A549 (cell line): ENCODE data around the gene IGFBP4. TPM values are rescaled to one million over a fixed set of nuclear protein-coding genes. Genes with fewer than 3 reads are reported as not detected.

Source experiments
- BHLHE40 ChIP-seq: IDR thresholded peaks from 2 replicates; pipeline ENCODE4 v1.6.1; 2012; ENCODE audit warnings: low read depth, low read length, inconsistent platforms
- CEBPB ChIP-seq, 2 experiments: fragments of >200 bp in 1 of 2; sonication (Bioruptor Twin) in 1 of 2; formaldehyde crosslinking in 1 of 2; IDR thresholded peaks; 2 replicates each; pipeline ENCODE4 v1.6.1; 2012 to 2016
- CHD2 ChIP-seq: fragments of 150-350 bp; IDR thresholded peaks from 2 replicates; pipeline ENCODE4 v1.6.1; 2014; ENCODE audit warnings: low read length; ENCODE audit not compliant: partially characterized antibody
- EHF ChIP-seq: fragments of 250-450 bp; sonication (Bioruptor Pico); IDR thresholded peaks from 2 replicates; pipeline ENCODE4 v1.5.0; 2020; ENCODE audit warnings: mild to moderate bottlenecking
- FOSB ChIP-seq: fragments of 250-450 bp; sonication (Bioruptor Pico); IDR thresholded peaks from 2 replicates; pipeline ENCODE4 v1.5.0; 2020; ENCODE audit warnings: mild to moderate bottlenecking, moderate library complexity
- FOXS1 ChIP-seq: fragments of 250-450 bp; sonication (Bioruptor Pico); IDR thresholded peaks from 2 replicates; pipeline ENCODE4 v1.5.0; 2020; ENCODE audit warnings: mild to moderate bottlenecking, moderate library complexity
- GATA3 ChIP-seq: IDR thresholded peaks from 2 replicates; pipeline ENCODE4 v1.6.1; 2012; ENCODE audit warnings: borderline replicate concordance
- HDAC2 ChIP-seq: fragments of 200-600 bp; sonication (generic); IDR thresholded peaks from 2 replicates; pipeline ENCODE4 v1.6.1; 2016
- HMGXB4 ChIP-seq: fragments of 250-450 bp; sonication (Bioruptor Pico); IDR thresholded peaks from 2 replicates; pipeline ENCODE4 v1.5.0; 2021; ENCODE audit warnings: mild to moderate bottlenecking, moderate library complexity, borderline replicate concordance
- HOXB5 ChIP-seq: fragments of 250-450 bp; sonication (Bioruptor Pico); IDR thresholded peaks from 2 replicates; pipeline ENCODE4 v1.5.0; 2020; ENCODE audit warnings: mild to moderate bottlenecking, moderate library complexity
- KDM5A ChIP-seq: fragments of 200-600 bp; sonication (generic); IDR thresholded peaks from 2 replicates; pipeline ENCODE4 v1.6.1; 2016; ENCODE audit warnings: antibody characterized with exemption, mild to moderate bottlenecking
- MAFK ChIP-seq: fragments of 450-650 bp; IDR thresholded peaks from 2 replicates; pipeline ENCODE4 v1.6.1; 2014; ENCODE audit not compliant: partially characterized antibody
- MAZ ChIP-seq: fragments of 150-350 bp; IDR thresholded peaks from 2 replicates; pipeline ENCODE4 v1.6.1; 2014; ENCODE audit warnings: antibody characterized with exemption, low read depth, low read length, borderline replicate concordance
- NFE2L2 ChIP-seq: fragments of 150-350 bp; conservative IDR thresholded peaks from 2 replicates; pipeline ENCODE4 v1.6.1; 2014; ENCODE audit warnings: low read length
- NPAS2 ChIP-seq: fragments of 250-450 bp; sonication (Bioruptor Pico); IDR thresholded peaks from 2 replicates; pipeline ENCODE4 v1.8.0; 2022; ENCODE audit warnings: mild to moderate bottlenecking, moderate library complexity, borderline replicate concordance
- NR3C1 ChIP-seq: fragments of >200 bp; sonication (Bioruptor Twin); formaldehyde crosslinking; IDR thresholded peaks from 3 replicates; pipeline ENCODE4 v1.6.1; 2017
- POLR2A ChIP-seq: IDR thresholded peaks from 2 replicates; pipeline ENCODE4 v1.6.1; 2012; ENCODE audit warnings: mild to moderate bottlenecking, low read length
- POLR2AphosphoS2 ChIP-seq: conservative IDR thresholded peaks from 2 replicates; pipeline ENCODE4 v1.6.1; 2012; ENCODE audit warnings: low read length, improper control_type of control experiment, inconsistent platforms
- RARB ChIP-seq: fragments of 250-450 bp; sonication (Bioruptor Pico); IDR thresholded peaks from 2 replicates; pipeline ENCODE4 v1.8.0; 2021; ENCODE audit warnings: mild to moderate bottlenecking, moderate library complexity
- RCOR1 ChIP-seq: fragments of 150-350 bp; IDR thresholded peaks from 2 replicates; pipeline ENCODE4 v1.6.1; 2014; ENCODE audit warnings: antibody characterized with exemption, low read length, low read depth
- REST ChIP-seq: fragments of 200-600 bp; sonication (generic); IDR thresholded peaks from 2 replicates; pipeline ENCODE4 v1.6.1; 2016; ENCODE audit warnings: antibody characterized with exemption, mild to moderate bottlenecking, moderate library complexity
- RNF2 ChIP-seq: fragments of 200-600 bp; sonication (generic); IDR thresholded peaks from 2 replicates; pipeline ENCODE4 v1.6.1; 2016; ENCODE audit warnings: low read depth, mild to moderate bottlenecking, antibody characterized with exemption, moderate library complexity, borderline replicate concordance
- SMC3 ChIP-seq: fragments of >200 bp; sonication (Bioruptor Twin); formaldehyde crosslinking; IDR thresholded peaks from 3 replicates; pipeline ENCODE4 v1.6.1; 2018; ENCODE audit warnings: inconsistent platforms
- TFCP2L1 ChIP-seq: fragments of 250-450 bp; sonication (Bioruptor Pico); IDR thresholded peaks from 2 replicates; pipeline ENCODE4 v1.5.0; 2021; ENCODE audit warnings: mild to moderate bottlenecking
- ZC3H11A ChIP-seq: fragments of 450-650 bp; IDR thresholded peaks from 2 replicates; pipeline ENCODE4 v1.6.1; 2014; ENCODE audit warnings: antibody characterized with exemption, mild to moderate bottlenecking
- polyA plus RNA-seq, 4 experiments: library from polyadenylated mRNA; depleted of rRNA in 3 of 4; stranded (reverse); fragments of >200 nt; fragmentation: RNase III in 1 of 4; extraction: RNeasy Plus Mini Kit Qiagen cat#74134 plus additional on column Dnase treatment in 1 of 4; gene quantifications; 2 replicates in 3 of 4; 3 replicates in 1 of 4; pipeline ENCODE4 v1.2.3, GENCODE V29; 2011 to 2017
- TF ChIP-seq, protein P1 (sequence below): IDR thresholded peaks from 2 replicates; pipeline ENCODE4 v1.6.1; 2012

IGFBP4 gene
- polyA plus RNA-seq, 2 of the 4 experiments (the other 2 are of a cell fraction), result 1,080 to 1,829 TPM

- no peak for TF ChIP-seq RNF2
- no peak for TF ChIP-seq BHLHE40
- TF ChIP-seq KDM5A, result no peak
- no peak for TF ChIP-seq GATA3
- TF ChIP-seq EHF (CRISPR knock-in tag), result peak; percentile 91
- no peak for TF ChIP-seq MAZ
- TF ChIP-seq ZC3H11A, result no peak
- peak; percentile 9; the same call in 1 of the 2 replicates for TF ChIP-seq REST
- TF ChIP-seq, protein P1, sequence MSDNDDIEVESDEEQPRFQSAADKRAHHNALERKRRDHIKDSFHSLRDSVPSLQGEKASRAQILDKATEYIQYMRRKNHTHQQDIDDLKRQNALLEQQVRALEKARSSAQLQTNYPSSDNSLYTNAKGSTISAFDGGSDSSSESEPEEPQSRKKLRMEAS, result peak; percentile 98
- no peak for TF ChIP-seq NR3C1
- TF ChIP-seq HMGXB4 (CRISPR knock-in tag), result no peak; the same call in 1 of the 2 replicates
- TF ChIP-seq RCOR1, result no peak
- no peak; the same call in 1 of the 2 replicates for TF ChIP-seq POLR2AphosphoS2
- TF ChIP-seq MAFK, result no peak
- TF ChIP-seq FOXS1 (CRISPR knock-in tag), result no peak; the same call in none of the 2 replicates
- TF ChIP-seq POLR2A, result no peak
- TF ChIP-seq NFE2L2, result no peak
- TF ChIP-seq TFCP2L1 (CRISPR knock-in tag), result no peak
- TF ChIP-seq NPAS2, result peak; percentile 27; the same call in 1 of the 2 replicates
- TF ChIP-seq CEBPB (IDR thresholded peaks at IDR 0.05), result peak; percentile 80 to 89; a peak in 3 of 4 replicates
- TF ChIP-seq CHD2, result no peak
- no peak for TF ChIP-seq HDAC2
- TF ChIP-seq SMC3, result no peak
- TF ChIP-seq FOSB (CRISPR knock-in tag), result peak; percentile 66
- TF ChIP-seq HOXB5, result peak; percentile 75
- TF ChIP-seq RARB (CRISPR knock-in tag), result peak; percentile 78; the same call in 1 of the 2 replicates
Observed at GRCh38 chr17:40486522-40487370, 43.5 kb downstream of the IGFBP4 start (continued).
